ENCODE data around the gene CDIPT. TPM values are rescaled to one million over a fixed set of nuclear protein-coding genes. Genes with fewer than 3 reads are reported as not detected.

CDIPT gene
- total and polyA plus RNA-seq, 2 of the 13 experiments (the other 11 are each of a cell fraction or from before 2014, with no cell fraction given), result 54.9 to 97.5 TPM

DNA sequence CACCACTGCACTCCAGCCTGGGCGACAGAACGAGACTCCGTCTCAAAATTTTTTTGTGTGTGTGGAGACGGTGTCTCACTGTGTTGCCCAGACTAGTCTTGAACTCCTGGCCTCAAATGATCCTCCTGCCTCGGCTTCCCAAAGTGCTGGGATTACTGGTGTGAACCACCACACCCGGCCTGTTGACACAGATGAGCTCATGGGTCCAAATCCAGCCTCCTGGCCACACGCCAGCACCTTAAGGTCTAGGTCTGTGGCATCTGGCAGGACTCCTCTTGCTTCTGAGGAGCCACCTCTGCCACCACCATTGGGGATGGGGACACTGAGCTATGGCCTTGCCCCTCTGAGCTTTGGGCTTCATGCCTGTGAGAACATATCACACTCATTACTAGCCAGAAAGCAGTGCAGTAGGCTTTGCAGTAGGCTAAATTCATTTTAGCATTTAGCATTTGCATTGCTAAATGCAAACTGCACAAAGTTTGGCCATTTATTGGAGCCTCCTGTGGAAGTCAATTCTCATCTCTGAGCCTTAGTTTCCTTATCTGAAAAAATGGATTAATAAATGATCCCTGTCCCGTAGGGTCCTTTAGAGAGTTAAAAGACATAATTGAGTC lies 5.5 kb upstream of the CDIPT start (continued):
- TF ChIP-seq, protein P1, sequence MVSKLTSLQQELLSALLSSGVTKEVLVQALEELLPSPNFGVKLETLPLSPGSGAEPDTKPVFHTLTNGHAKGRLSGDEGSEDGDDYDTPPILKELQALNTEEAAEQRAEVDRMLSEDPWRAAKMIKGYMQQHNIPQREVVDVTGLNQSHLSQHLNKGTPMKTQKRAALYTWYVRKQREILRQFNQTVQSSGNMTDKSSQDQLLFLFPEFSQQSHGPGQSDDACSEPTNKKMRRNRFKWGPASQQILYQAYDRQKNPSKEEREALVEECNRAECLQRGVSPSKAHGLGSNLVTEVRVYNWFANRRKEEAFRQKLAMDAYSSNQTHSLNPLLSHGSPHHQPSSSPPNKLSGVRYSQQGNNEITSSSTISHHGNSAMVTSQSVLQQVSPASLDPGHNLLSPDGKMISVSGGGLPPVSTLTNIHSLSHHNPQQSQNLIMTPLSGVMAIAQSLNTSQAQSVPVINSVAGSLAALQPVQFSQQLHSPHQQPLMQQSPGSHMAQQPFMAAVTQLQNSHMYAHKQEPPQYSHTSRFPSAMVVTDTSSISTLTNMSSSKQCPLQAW (CRISPR knock-in tag; IDR thresholded peaks at IDR 0.05), result no peak
- TF ChIP-seq GATAD2A (CRISPR knock-in tag; IDR thresholded peaks at IDR 0.05), result no peak

DNA sequence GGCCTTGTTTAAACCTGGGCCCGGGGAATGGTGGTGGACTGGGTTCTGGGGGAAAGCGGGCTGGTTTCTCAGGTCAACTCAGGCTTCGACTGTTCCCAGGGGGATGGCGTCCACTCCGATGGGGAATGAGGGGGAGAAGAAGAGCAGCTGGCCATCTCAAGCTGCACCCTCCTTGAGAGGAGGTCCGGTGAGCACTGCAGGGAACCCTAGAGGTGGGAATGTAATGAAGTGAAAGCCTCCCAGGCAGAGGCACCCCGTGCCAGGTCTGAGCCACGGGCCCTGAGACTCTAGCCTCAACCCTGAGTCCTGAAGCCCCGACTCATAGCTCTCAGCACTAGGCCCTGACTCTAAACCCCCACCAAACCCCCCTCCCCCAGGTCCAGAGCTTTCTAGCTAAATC lies 1.2 kb upstream of the CDIPT start:
- POLR2A ChIA-PET, result interaction anchor here (0.7 to 4.1 kb wide), 12 partner anchors 16 to 185 kb away, joined by 3 to 29 read pairs (median 7); partner anchors contain the start of genes ASPHD1, KCTD13, PAGR1 and QPRT

More for the DNA sequence above, 1.2 kb upstream of the CDIPT start:
- Histone ChIP-seq H2AFZ (ENCODE audit: low read length) (peak overlapping the region; percentile 24), H3K4me3 (replicated peaks in 1 of 3; ENCODE audit: insufficient read depth in 1 of 3, low read depth in 2 of 3, low read length in 3 of 3) (peak overlapping the region; percentile 52 to 88 (median 85); a peak in 5 of 6 replicates), H4K20me1 (ENCODE audit: insufficient read depth, low read length) (no peaks in the 10 kb centered on the region; the same call in 1 of the 2 replicates), H3K27ac (ENCODE audit: extremely low read length, insufficient read depth, low read length) (no peak overlapping the region), H3K4me1 (ENCODE audit: insufficient read depth, low read length) (peaks cover 37% of the 10 kb centered on the region), H3K27me3 (ENCODE audit: control insufficient read depth in 1 of 2, insufficient read depth in 2 of 2, low read length in 2 of 2) (no peaks in the 10 kb centered on the region; a peak in 1 of 5 replicates), H3K9ac (ENCODE audit: insufficient read depth, low read depth, low read length) (peak overlapping the region; percentile 93), H3K36me3 (replicated peaks in 1 of 2; ENCODE audit: control insufficient read depth in 1 of 2, insufficient read depth in 2 of 2, low read length in 2 of 2) (peaks cover 3 to 13% of the 10 kb centered on the region in 2 experiments; a peak in 3 of 5 replicates), H3K4me2 (ENCODE audit: low read depth, low read length) (peak overlapping the region; percentile 91), H3K9me3 (ENCODE audit: low read length) (no peaks in the 10 kb centered on the region), H3K79me2 (ENCODE audit: insufficient read depth, low read length) (peaks cover 13% of the 10 kb centered on the region)
- WGBS (ENCODE audit: low lambda C conversion rate), result 40% methylated on average over 9 of the region's 9 CpGs
- CTCF ChIA-PET (ENCODE audit: low intra/inter-chr PET ratio, low total read pairs), result no interaction called here
- ATAC-seq (peak; percentile 22), FAIRE-seq (no peak), DNase-seq (ENCODE audit: low spot score) (no peak)
- intact Hi-C loops (cut with micrococcal nuclease; ENCODE audit: unreplicated experiment) (loop anchor here (5.0 kb wide), 1 partner anchor 37 kb away; no protein-coding TSS in a partner anchor), in situ Hi-C loops (cut with HindIII; ENCODE audit: extremely low pct_ligation_motif_present, low pct_unique_long_range_greater_than_20kb) (loop anchor here (10.0 kb wide), 1 partner anchor 141 kb away; no protein-coding TSS in a partner anchor)
- TF ChIP-seq HOXD1 (CRISPR knock-in tag; IDR thresholded peaks at IDR 0.05), result no peak
- TF ChIP-seq SMARCE1 (IDR thresholded peaks at IDR 0.05; ENCODE audit: borderline replicate concordance), result no peak
- no peak for TF ChIP-seq MEIS2 (CRISPR knock-in tag; IDR thresholded peaks at IDR 0.05)
- TF ChIP-seq SOX5 (CRISPR knock-in tag; IDR thresholded peaks at IDR 0.05; ENCODE audit: borderline replicate concordance), result no peak
- TF ChIP-seq SSRP1 (CRISPR knock-in tag; IDR thresholded peaks at IDR 0.05), result no peak
- TF ChIP-seq ZBTB7A (CRISPR knock-in tag; IDR thresholded peaks at IDR 0.05), result 0 out of 2 replicates have a peak, but pooled peaks have one; percentile 1
- TF ChIP-seq TEAD3 (CRISPR knock-in tag; optimal IDR thresholded peaks at IDR 0.05; ENCODE audit: borderline replicate concordance), result peak; percentile 75
- TF ChIP-seq, protein P2, sequence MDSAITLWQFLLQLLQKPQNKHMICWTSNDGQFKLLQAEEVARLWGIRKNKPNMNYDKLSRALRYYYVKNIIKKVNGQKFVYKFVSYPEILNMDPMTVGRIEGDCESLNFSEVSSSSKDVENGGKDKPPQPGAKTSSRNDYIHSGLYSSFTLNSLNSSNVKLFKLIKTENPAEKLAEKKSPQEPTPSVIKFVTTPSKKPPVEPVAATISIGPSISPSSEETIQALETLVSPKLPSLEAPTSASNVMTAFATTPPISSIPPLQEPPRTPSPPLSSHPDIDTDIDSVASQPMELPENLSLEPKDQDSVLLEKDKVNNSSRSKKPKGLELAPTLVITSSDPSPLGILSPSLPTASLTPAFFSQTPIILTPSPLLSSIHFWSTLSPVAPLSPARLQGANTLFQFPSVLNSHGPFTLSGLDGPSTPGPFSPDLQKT (CRISPR knock-in tag; IDR thresholded peaks at IDR 0.05; ENCODE audit: borderline replicate concordance), result no peak
- TF ChIP-seq, protein P3, sequence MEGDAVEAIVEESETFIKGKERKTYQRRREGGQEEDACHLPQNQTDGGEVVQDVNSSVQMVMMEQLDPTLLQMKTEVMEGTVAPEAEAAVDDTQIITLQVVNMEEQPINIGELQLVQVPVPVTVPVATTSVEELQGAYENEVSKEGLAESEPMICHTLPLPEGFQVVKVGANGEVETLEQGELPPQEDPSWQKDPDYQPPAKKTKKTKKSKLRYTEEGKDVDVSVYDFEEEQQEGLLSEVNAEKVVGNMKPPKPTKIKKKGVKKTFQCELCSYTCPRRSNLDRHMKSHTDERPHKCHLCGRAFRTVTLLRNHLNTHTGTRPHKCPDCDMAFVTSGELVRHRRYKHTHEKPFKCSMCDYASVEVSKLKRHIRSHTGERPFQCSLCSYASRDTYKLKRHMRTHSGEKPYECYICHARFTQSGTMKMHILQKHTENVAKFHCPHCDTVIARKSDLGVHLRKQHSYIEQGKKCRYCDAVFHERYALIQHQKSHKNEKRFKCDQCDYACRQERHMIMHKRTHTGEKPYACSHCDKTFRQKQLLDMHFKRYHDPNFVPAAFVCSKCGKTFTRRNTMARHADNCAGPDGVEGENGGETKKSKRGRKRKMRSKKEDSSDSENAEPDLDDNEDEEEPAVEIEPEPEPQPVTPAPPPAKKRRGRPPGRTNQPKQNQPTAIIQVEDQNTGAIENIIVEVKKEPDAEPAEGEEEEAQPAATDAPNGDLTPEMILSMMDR (CRISPR knock-in tag; IDR thresholded peaks at IDR 0.05), result 0 out of 2 replicates have a peak, but pooled peaks have one; percentile 20
- TF ChIP-seq, protein P4, sequence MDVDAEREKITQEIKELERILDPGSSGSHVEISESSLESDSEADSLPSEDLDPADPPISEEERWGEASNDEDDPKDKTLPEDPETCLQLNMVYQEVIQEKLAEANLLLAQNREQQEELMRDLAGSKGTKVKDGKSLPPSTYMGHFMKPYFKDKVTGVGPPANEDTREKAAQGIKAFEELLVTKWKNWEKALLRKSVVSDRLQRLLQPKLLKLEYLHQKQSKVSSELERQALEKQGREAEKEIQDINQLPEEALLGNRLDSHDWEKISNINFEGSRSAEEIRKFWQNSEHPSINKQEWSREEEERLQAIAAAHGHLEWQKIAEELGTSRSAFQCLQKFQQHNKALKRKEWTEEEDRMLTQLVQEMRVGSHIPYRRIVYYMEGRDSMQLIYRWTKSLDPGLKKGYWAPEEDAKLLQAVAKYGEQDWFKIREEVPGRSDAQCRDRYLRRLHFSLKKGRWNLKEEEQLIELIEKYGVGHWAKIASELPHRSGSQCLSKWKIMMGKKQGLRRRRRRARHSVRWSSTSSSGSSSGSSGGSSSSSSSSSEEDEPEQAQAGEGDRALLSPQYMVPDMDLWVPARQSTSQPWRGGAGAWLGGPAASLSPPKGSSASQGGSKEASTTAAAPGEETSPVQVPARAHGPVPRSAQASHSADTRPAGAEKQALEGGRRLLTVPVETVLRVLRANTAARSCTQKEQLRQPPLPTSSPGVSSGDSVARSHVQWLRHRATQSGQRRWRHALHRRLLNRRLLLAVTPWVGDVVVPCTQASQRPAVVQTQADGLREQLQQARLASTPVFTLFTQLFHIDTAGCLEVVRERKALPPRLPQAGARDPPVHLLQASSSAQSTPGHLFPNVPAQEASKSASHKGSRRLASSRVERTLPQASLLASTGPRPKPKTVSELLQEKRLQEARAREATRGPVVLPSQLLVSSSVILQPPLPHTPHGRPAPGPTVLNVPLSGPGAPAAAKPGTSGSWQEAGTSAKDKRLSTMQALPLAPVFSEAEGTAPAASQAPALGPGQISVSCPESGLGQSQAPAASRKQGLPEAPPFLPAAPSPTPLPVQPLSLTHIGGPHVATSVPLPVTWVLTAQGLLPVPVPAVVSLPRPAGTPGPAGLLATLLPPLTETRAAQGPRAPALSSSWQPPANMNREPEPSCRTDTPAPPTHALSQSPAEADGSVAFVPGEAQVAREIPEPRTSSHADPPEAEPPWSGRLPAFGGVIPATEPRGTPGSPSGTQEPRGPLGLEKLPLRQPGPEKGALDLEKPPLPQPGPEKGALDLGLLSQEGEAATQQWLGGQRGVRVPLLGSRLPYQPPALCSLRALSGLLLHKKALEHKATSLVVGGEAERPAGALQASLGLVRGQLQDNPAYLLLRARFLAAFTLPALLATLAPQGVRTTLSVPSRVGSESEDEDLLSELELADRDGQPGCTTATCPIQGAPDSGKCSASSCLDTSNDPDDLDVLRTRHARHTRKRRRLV (CRISPR knock-in tag; IDR thresholded peaks at IDR 0.05), result no peak
- BruUV-seq (replicated peaks), result no TSS peak
